GM23338 (cell line): Measurements from ENCODE around the gene PAIP2. TPM values are rescaled to one million over a fixed set of nuclear protein-coding genes. Genes with fewer than 3 reads are reported as not detected.

ENCODE experiments used
- ATAC-seq: fragments of 200-7000 bp; cut with Tn5 transposase; 3 replicates; pipeline ENCODE4 v1.9.1; 2020
- DNase-seq: peaks from one replicate; pipeline ENCODE4 v3.0.0-alpha.2; 2015; ENCODE audit warnings: low spot score
- H2AFZ ChIP-seq: fragments of 200-600 bp; sonication (generic); 2 replicates; pipeline ENCODE4 v1.8.0; 2016; ENCODE audit warnings: antibody characterized with exemption, mild to moderate bottlenecking, moderate library complexity
- H3F3A ChIP-seq: fragments of 200-600 bp; sonication (generic); replicated peaks from 2 replicates; pipeline ENCODE4 v1.8.0; 2017; ENCODE audit warnings: antibody characterized with exemption, mixed run types, low read depth
- H3K27ac ChIP-seq: fragments of 200-600 bp; sonication (generic); 2 replicates; pipeline ENCODE4 v1.6.1; 2016; ENCODE audit warnings: low read depth
- H3K27me3 ChIP-seq: fragments of 200-600 bp; sonication (generic); 2 replicates; pipeline ENCODE4 v1.8.0; 2016; ENCODE audit warnings: mild to moderate bottlenecking, mixed run types, moderate library complexity; ENCODE audit not compliant: insufficient read depth
- H3K36me3 ChIP-seq: fragments of 200-600 bp; sonication (generic); 2 replicates; pipeline ENCODE4 v1.8.0; 2016; ENCODE audit warnings: mild to moderate bottlenecking; ENCODE audit not compliant: insufficient read depth
- H3K4me1 ChIP-seq: fragments of 200-600 bp; sonication (generic); 2 replicates; pipeline ENCODE4 v1.8.0; 2016; ENCODE audit warnings: mild to moderate bottlenecking, moderate library complexity; ENCODE audit not compliant: insufficient read depth
- H3K4me2 ChIP-seq: fragments of 200-600 bp; sonication (generic); 2 replicates; pipeline ENCODE4 v1.7.1; 2017; ENCODE audit warnings: mixed run types
- H3K4me3 ChIP-seq: fragments of 200-600 bp; sonication (generic); 2 replicates; pipeline ENCODE4 v1.6.1; 2016; ENCODE audit warnings: mixed run types
- H3K79me2 ChIP-seq: fragments of 200-600 bp; sonication (generic); replicated peaks from 2 replicates; pipeline ENCODE4 v1.8.0; 2017; ENCODE audit warnings: mild to moderate bottlenecking; ENCODE audit not compliant: insufficient read depth
- H3K9me2 ChIP-seq: fragments of 200-600 bp; sonication (generic); 2 replicates; pipeline ENCODE4 v1.8.0; 2017; ENCODE audit not compliant: insufficient read depth
- H4K20me1 ChIP-seq: fragments of 200-600 bp; sonication (generic); replicated peaks from 2 replicates; pipeline ENCODE4 v1.8.0; 2017; ENCODE audit warnings: mild to moderate bottlenecking; ENCODE audit not compliant: insufficient read depth
- H3K27ac Mint-ChIP-seq: 2 replicates; pipeline ENCODE4 v1.8.0; 2020; ENCODE audit warnings: inconsistent platforms, mild to moderate bottlenecking, moderate library complexity, mixed read lengths
- H3K27me3 Mint-ChIP-seq: 3 replicates; pipeline ENCODE4 v1.8.0; 2022; ENCODE audit warnings: low read depth, mild to moderate bottlenecking, moderate library complexity, mixed read lengths, inconsistent platforms; ENCODE audit not compliant: insufficient read depth, poor library complexity
- H3K36me3 Mint-ChIP-seq: 3 replicates; pipeline ENCODE4 v1.8.0; 2021; ENCODE audit warnings: low read depth, mild to moderate bottlenecking, inconsistent platforms, moderate library complexity, mixed read lengths
- H3K4me1 Mint-ChIP-seq: 3 replicates; pipeline ENCODE4 v1.8.0; 2020; ENCODE audit warnings: mild to moderate bottlenecking, inconsistent platforms, mixed read lengths
- H3K4me3 Mint-ChIP-seq: 3 replicates; pipeline ENCODE4 v1.8.0; 2021; ENCODE audit warnings: moderate library complexity, mild to moderate bottlenecking, inconsistent platforms, mixed read lengths
- H3K9me3 Mint-ChIP-seq: 3 replicates; pipeline ENCODE4 v1.8.0; 2020; ENCODE audit warnings: moderate library complexity, mild to moderate bottlenecking, inconsistent platforms, mixed read lengths
- CREB1 ChIP-seq: fragments of 250-450 bp; sonication (Bioruptor Pico); IDR thresholded peaks from 2 replicates; pipeline ENCODE4 v1.5.0; 2020; ENCODE audit warnings: low read depth, mild to moderate bottlenecking, moderate library complexity
- CTCF ChIP-seq, 2 experiments: fragments of 200-600 bp in 1 of 2; sonication (generic) in 1 of 2; conservative IDR thresholded peaks; 2 replicates each; pipeline versions ENCODE4 v1.5.1 to v1.6.1; 2016 to 2017; ENCODE audit warnings: antibody characterized with exemption in 2 of 2, low read depth in 2 of 2, mild to moderate bottlenecking in 2 of 2, moderate library complexity in 1 of 2
- ETS1 ChIP-seq: IDR thresholded peaks from 2 replicates; pipeline ENCODE4 v1.6.1; 2016; ENCODE audit warnings: antibody characterized with exemption
- EZH2 ChIP-seq: fragments of 200-600 bp; sonication (generic); IDR thresholded peaks from one replicate; pipeline ENCODE4 v1.8.0; 2017; ENCODE audit warnings: antibody characterized with exemption, mild to moderate bottlenecking, low read depth; ENCODE audit not compliant: unreplicated experiment
- JUNB ChIP-seq: IDR thresholded peaks from one replicate; pipeline ENCODE4 v1.6.1; 2016; ENCODE audit warnings: antibody characterized with exemption; ENCODE audit not compliant: unreplicated experiment
- POLR2AphosphoS5 ChIP-seq: IDR thresholded peaks from 2 replicates; pipeline ENCODE4 v1.6.1; 2016; ENCODE audit warnings: antibody characterized with exemption, low read depth
- REST ChIP-seq: IDR thresholded peaks from one replicate; pipeline ENCODE4 v1.6.1; 2018; ENCODE audit warnings: antibody characterized with exemption; ENCODE audit not compliant: unreplicated experiment
- STAT1 ChIP-seq: IDR thresholded peaks from one replicate; pipeline ENCODE4 v1.6.1; 2016; ENCODE audit warnings: antibody characterized with exemption; ENCODE audit not compliant: unreplicated experiment
- ZNF114 ChIP-seq: fragments of 250-450 bp; sonication (Bioruptor Pico); IDR thresholded peaks from 2 replicates; pipeline ENCODE4 v1.5.0; 2020; ENCODE audit warnings: mild to moderate bottlenecking, moderate library complexity
- long read RNA-seq: library from polyadenylated mRNA; unstranded; transcript quantifications from one replicate; pipeline ENCODE4 v2.0.0, GENCODE V29; 2020; ENCODE audit not compliant: unreplicated experiment
- polyA plus RNA-seq: library from polyadenylated mRNA; unstranded; fragments of >200 nt; fragmentation: Nextera tagmentation; extraction: Ambion mirVana; gene quantifications from 2 replicates; pipeline ENCODE4 v1.2.1, GENCODE V29; 2016
- total RNA-seq: library from RNA; depleted of rRNA; stranded (reverse); fragments of >200 nt; shearing (Covaris generic); gene quantifications from 2 replicates; pipeline ENCODE4 v1.2.3, GENCODE V29; 2014; rRNA removed

The PAIP2 gene
- total RNA-seq (132 and 148 TPM in 2 replicates), polyA plus RNA-seq (226 and 277 TPM in 2 replicates)
- long read RNA-seq, transcript PAIP2-206 (3 exons, 815 nt): minor isoform, 7 of 204 reads
- long read RNA-seq, transcript PAIP2-201 (4 exons, 1,459 nt): major isoform, 156 of 204 reads
- long read RNA-seq, partial matches to known transcripts: 37 of 204 reads
- long read RNA-seq, other reads (novel, unspliced or antisense): 4 of 204 reads

- Histone ChIP-seq H4K20me1 (peaks cover 40% of the 10 kb centered on the region), H3K4me1 (peaks cover 8% of the 10 kb centered on the region), H3K27ac (peak within 1 kb of the TSS; percentile 98), H3K9me2 (peaks cover 4% of the 10 kb centered on the region; the same call in 1 of the 2 replicates), H3K4me3 (peak within 1 kb of the TSS; percentile 90), H3K27me3 (no peaks in the 10 kb centered on the region), H3K79me2 (peaks cover 46% of the 10 kb centered on the region), H3K36me3 (peaks cover 6% of the 10 kb centered on the region), H3K4me2 (peak within 1 kb of the TSS; percentile 97), H2AFZ (0 out of 2 replicates have a peak within 1 kb of the TSS, but pooled peaks have one; percentile 34), H3F3A (peaks cover 9% of the 10 kb centered on the region; the same call in 1 of the 2 replicates)
- ATAC-seq (peak; percentile 83), DNase-seq (peak; percentile 99)
- H3K36me3 Mint-ChIP-seq: peaks cover 31% of the 10 kb centered on the region
- peaks cover 23% of the 10 kb centered on the region for H3K4me1 Mint-ChIP-seq
- TF ChIP-seq STAT1 (no peak), CTCF (conservative IDR thresholded peaks at IDR 0.05; ENCODE audit: low read depth in 2 of 2) (peak; percentile 56 to 81), CREB1 (CRISPR knock-in tag) (peak; percentile 89), POLR2AphosphoS5 (peak; percentile 95), ETS1 (peak; percentile 73; the same call in 1 of the 2 replicates)
- no peaks in the 10 kb centered on the region; the same call in 2 of the 3 replicates for H3K9me3 Mint-ChIP-seq
- peak within 1 kb of the TSS; percentile 100 for H3K27ac Mint-ChIP-seq
- H3K27me3 Mint-ChIP-seq: peaks cover 18% of the 10 kb centered on the region
- peak within 1 kb of the TSS; percentile 99 for H3K4me3 Mint-ChIP-seq
Measured at GRCh38 chr5:139341689-139342422, at the start of gene PAIP2. TSS of gene PAIP2 (plus strand) at chr5:139341854. CDS start at chr5:139363785, 21,931 bp downstream.

GRCh38 chr5:139293202-139293506, 48.5 kb upstream of the PAIP2 start:
- peak overlapping the region; percentile 100 for H3K27ac Mint-ChIP-seq
- peaks cover 32% of the 10 kb centered on the region for H3K36me3 Mint-ChIP-seq
- no peak for ATAC-seq
- H3K27me3 Mint-ChIP-seq: peaks cover 26% of the 10 kb centered on the region
- H3F3A ChIP-seq: peaks cover 23% of the 10 kb centered on the region
- DNase-seq: no peak
- H3K4me2 ChIP-seq: peak overlapping the region; percentile 63
- peaks cover 26% of the 10 kb centered on the region for H3K4me1 Mint-ChIP-seq
- H3K9me3 Mint-ChIP-seq: 0 out of 3 replicates have a peak, but pooled peaks cover 6% of the 10 kb centered on the region
- peaks cover 44% of the 10 kb centered on the region for H3K79me2 ChIP-seq
- no peaks in the 10 kb centered on the region for H3K9me2 ChIP-seq
- peaks cover 21% of the 10 kb centered on the region for H3K4me1 ChIP-seq
- H3K4me3 Mint-ChIP-seq: peak overlapping the region; percentile 100
- H3K4me3 ChIP-seq: peak overlapping the region; percentile 88
- no peaks in the 10 kb centered on the region for H3K36me3 ChIP-seq
- H2AFZ ChIP-seq: no peak overlapping the region
- H3K27ac ChIP-seq: peak overlapping the region; percentile 97
- H3K27me3 ChIP-seq: no peaks in the 10 kb centered on the region
- peaks cover 27% of the 10 kb centered on the region for H4K20me1 ChIP-seq
- TF ChIP-seq CREB1 (CRISPR knock-in tag) (no peak), REST (no peak), JUNB (no peak), POLR2AphosphoS5 (no peak), ZNF114 (CRISPR knock-in tag) (no peak), CTCF (conservative IDR thresholded peaks at IDR 0.05; ENCODE audit: low read depth in 2 of 2) (no peak), EZH2 (no peak)
